Hepatic stellate cell (primary cell): ENCODE data around the gene CCR6.
"Not testable (repeated sequence)": the region's sequence is repeated elsewhere in the genome, so short reads cannot be mapped to it uniquely, and the experiment has no call there.

ENCODE experiments used
- DNase-seq: peaks from one replicate; pipeline ENCODE4 v3.0.0; 2011; ENCODE audit warnings: low spot score

The CCR6 gene

GRCh38 chr6:167172011-167172410 is 49.1 kb downstream of the CCR6 start:
- DNase-seq, result not testable (repeated sequence)

GRCh38 chr6:167177271-167177670 is 54.4 kb downstream of the CCR6 start:
- not testable (repeated sequence) for DNase-seq

- not testable (repeated sequence) for DNase-seq
Observed at GRCh38 chr6:167178896-167179655, 56.2 kb downstream of the CCR6 start.

- not testable (repeated sequence) for DNase-seq
Observed at GRCh38 chr6:167180086-167180485, 57.2 kb downstream of the CCR6 start.

- not testable (repeated sequence) for DNase-seq
Observed at GRCh38 chr6:167181351-167181750, 58.5 kb downstream of the CCR6 start.

GRCh38 chr6:167182913-167183314 is 60.0 kb downstream of the CCR6 start:
- DNase-seq, result not testable (repeated sequence)

- DNase-seq, result not testable (repeated sequence)
Observed at GRCh38 chr6:167185101-167185500, 62.2 kb downstream of the CCR6 start.

GRCh38 chr6:167187275-167187674 is 64.4 kb downstream of the CCR6 start:
- DNase-seq, result not testable (repeated sequence)
